Right atrium auricular region (tissue), 2 donors: Measurements from ENCODE around the gene CAP2. TPM values are rescaled to one million over a fixed set of nuclear protein-coding genes. Genes with fewer than 3 reads are reported as not detected.
"Not testable (repeated sequence)": the region's sequence is repeated elsewhere in the genome, so short reads cannot be mapped to it uniquely, and the experiment has no call there.

Source experiments
- DNase-seq: peaks from one replicate; pipeline ENCODE4 v3.0.0-alpha.2; 2019; ENCODE audit warnings: low spot score
- H3K27ac ChIP-seq, 2 donors: fragments of 200-600 bp; sonication (generic); 1 replicate in 1 of 2; 2 replicates in 1 of 2; pipeline ENCODE4 v1.5.1; 2016 to 2019
- H3K27me3 ChIP-seq, 2 donors: fragments of 200-600 bp; sonication (generic); one replicate each; pipeline versions ENCODE4 v1.5.1 to v1.6.0; 2017 to 2019
- H3K36me3 ChIP-seq: fragments of 200-600 bp; sonication (generic); one replicate; pipeline ENCODE4 v1.5.1; 2016
- H3K4me1 ChIP-seq, 2 donors: fragments of 200-600 bp; sonication (generic); one replicate each; pipeline versions ENCODE4 v1.5.1 to v1.6.0; 2017 to 2019
- H3K4me3 ChIP-seq, 2 donors: fragments of 200-600 bp; sonication (generic); 1 replicate in 1 of 2; 2 replicates in 1 of 2; pipeline ENCODE4 v1.5.1; 2017 to 2019; ENCODE audit warnings: mild to moderate bottlenecking in 1 of 2, moderate library complexity in 1 of 2
- H3K9me3 ChIP-seq, 2 donors: fragments of 200-600 bp; sonication (generic); one replicate each; pipeline ENCODE4 v1.5.1; 2019
- CTCF ChIP-seq, 2 donors: fragments of 200-600 bp; sonication (generic); IDR thresholded peaks; one replicate each; pipeline ENCODE4 v1.5.1; 2019; ENCODE audit warnings: antibody characterized with exemption in 2 of 2
- total RNA-seq, 2 donors: library from RNA; depleted of rRNA; stranded (reverse); fragments of >200 nt; gene quantifications; one replicate each; pipeline ENCODE4 v1.1.0, GENCODE V29; 2016

CAP2 gene
- total RNA-seq, 2 donors from 2014 or later: 59.9 to 63.6 TPM

- no peaks in the 10 kb centered on the region for H3K27me3 ChIP-seq
- no peak for TF ChIP-seq CTCF (IDR thresholded peaks at IDR 0.05)
- no peaks in the 10 kb centered on the region for H3K4me1 ChIP-seq
- H3K9me3 ChIP-seq: peaks cover 0 to 14% of the 10 kb centered on the region in 2 donors
- H3K36me3 ChIP-seq: no peaks in the 10 kb centered on the region
- no peak overlapping the region for H3K4me3 ChIP-seq
- DNase-seq: no peak
- H3K27ac ChIP-seq: no peak overlapping the region
These were observed 181.6 kb downstream of the CAP2 start for GRCh38 chr6:17574866-17575560.

DNA sequence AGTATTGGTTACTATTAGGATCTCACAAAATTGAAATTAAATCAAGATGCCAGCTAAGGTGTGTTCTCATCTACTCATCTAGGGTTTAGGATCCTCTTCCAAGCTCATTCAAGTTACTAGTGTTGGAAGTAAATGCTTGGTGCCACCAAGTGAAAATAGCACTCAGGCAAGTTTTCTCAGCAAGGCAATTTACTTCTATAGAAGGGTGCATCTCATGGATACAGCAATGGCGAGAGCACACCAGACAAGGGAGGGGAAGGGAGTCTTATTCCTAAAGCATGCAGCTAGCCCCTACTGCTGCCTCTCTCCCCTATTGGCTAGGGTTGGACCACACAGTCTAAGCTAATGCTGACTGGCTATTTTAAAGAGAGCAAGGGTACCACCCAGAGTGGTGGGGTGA, 183.7 kb downstream of the CAP2 start:
- H3K4me3 ChIP-seq: no peak overlapping the region
- no peak overlapping the region for H3K27ac ChIP-seq
- H3K27me3 ChIP-seq: no peaks in the 10 kb centered on the region
- DNase-seq: no peak
- H3K4me1 ChIP-seq: no peaks in the 10 kb centered on the region
- H3K9me3 ChIP-seq: peaks cover 0 to 14% of the 10 kb centered on the region in 2 donors
- no peak for TF ChIP-seq CTCF (IDR thresholded peaks at IDR 0.05)
- H3K36me3 ChIP-seq: no peaks in the 10 kb centered on the region

- no peak for TF ChIP-seq CTCF (IDR thresholded peaks at IDR 0.05)
- H3K36me3 ChIP-seq: no peaks in the 10 kb centered on the region
- H3K27me3 ChIP-seq: no peaks in the 10 kb centered on the region
- H3K27ac ChIP-seq: peak overlapping the region; percentile 80 to 84
- no peak for DNase-seq
- H3K4me1 ChIP-seq: peaks cover 0 to 7% of the 10 kb centered on the region in 2 donors
- peaks cover 0 to 14% of the 10 kb centered on the region in 2 donors for H3K9me3 ChIP-seq
- H3K4me3 ChIP-seq: peak overlapping the region; percentile 46 to 66
These were observed 187.2 kb downstream of the CAP2 start for GRCh38 chr6:17580518-17581048.

DNA sequence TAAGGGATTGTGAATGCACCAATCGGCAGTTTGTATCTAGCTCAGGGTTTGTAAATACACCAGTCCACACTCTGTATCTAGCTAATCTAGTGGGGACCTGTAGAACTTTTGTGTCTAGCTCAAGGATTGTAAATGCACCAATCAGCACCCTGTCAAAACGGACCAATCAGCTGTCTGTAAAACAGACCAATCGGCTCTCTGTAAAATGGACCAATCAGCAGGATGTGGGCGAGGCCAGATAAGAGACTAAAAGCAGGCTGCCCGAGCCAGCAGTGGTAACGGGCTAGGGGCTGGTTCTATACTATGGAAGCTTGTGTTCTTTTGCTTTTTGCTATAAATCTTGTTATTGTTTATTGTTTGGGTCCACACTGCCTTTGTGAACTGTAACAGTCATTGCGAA, 187.9 kb downstream of the CAP2 start:
- H3K36me3 ChIP-seq, DNase-seq, H3K4me1 ChIP-seq, H3K27me3 ChIP-seq, H3K4me3 ChIP-seq: not testable (repeated sequence)
- Histone ChIP-seq H3K9me3 (peaks cover 0 to 14% of the 10 kb centered on the region in 2 donors), H3K27ac (peak overlapping the region in 1 of 2 donors; percentile 80)

DNA sequence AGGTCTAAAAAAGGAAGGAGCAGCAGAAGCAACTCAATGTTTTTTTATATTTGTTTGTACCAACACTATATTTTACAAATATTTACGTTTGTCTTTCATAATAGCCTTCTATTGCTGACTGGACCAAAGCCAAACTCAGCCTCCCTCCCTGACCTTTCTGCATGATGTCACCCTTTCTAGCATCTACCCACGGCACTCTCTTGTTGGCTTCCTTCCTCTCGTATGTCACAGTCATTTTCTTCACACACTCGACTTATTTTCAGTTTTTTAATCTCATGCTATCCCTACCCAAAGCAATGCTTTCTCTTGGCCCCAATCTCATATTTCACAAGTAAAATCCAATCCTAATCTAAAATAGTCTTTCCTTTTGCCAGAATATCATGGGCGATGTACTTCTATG, 190.4 kb downstream of the CAP2 start:
- Histone ChIP-seq H3K4me1 (peaks cover 0 to 7% of the 10 kb centered on the region in 2 donors), H3K36me3 (no peaks in the 10 kb centered on the region), H3K27ac (peak overlapping the region; percentile 67 to 74), H3K4me3 (peak overlapping the region in 1 of 2 donors; percentile 16), H3K9me3 (no peaks in the 10 kb centered on the region), H3K27me3 (no peaks in the 10 kb centered on the region)
- no peak for DNase-seq
- TF ChIP-seq CTCF (IDR thresholded peaks at IDR 0.05): no peak

DNA sequence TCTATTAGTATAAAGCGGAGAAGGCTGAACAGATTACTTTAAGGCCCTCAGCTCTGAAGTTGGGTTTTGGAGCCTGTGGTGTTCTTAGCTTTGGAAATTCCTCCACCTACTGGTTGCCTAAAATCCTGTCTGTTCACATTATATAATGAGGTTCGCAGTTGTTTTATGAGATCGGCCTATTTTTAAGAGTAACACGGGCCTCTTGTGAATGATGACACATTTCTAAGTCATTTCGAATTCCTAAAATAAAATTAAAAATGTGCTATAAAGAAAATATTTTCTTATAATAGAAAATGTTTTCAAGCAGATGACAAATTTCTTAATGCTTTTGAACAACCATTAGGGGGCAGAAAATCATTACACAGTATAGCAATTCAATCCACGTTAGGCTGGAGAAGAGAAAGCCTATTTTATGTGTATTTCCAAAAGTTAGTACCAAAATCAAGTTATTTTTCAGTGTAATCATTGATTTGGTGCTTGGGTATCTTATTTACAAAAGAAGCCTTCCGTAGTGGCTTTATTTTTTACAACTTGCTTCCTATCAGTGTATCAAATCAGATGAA, 190.9 kb downstream of the CAP2 start:
- no peaks in the 10 kb centered on the region for H3K36me3 ChIP-seq
- peaks cover 0 to 7% of the 10 kb centered on the region in 2 donors for H3K4me1 ChIP-seq
- H3K4me3 ChIP-seq: peak overlapping the region in 1 of 2 donors; percentile 16
- no peak for DNase-seq
- peak; percentile 76 to 92 for TF ChIP-seq CTCF (IDR thresholded peaks at IDR 0.05)
- H3K27ac ChIP-seq: peak overlapping the region; percentile 67 to 74
- no peaks in the 10 kb centered on the region for H3K9me3 ChIP-seq
- H3K27me3 ChIP-seq: no peaks in the 10 kb centered on the region
